Effector CD4-positive, alpha-beta T cell (primary cell): ENCODE measurements around the gene NOL4L.
"Not testable (repeated sequence)": the region's sequence is repeated elsewhere in the genome, so short reads cannot be mapped to it uniquely, and the experiment has no call there.

Experiments used
- DNase-seq: peaks from one replicate; pipeline ENCODE4 v3.0.0-alpha.2; 2020

Gene NOL4L

GRCh38 chr20:32595143-32595542, 10.0 kb upstream of the NOL4L start:
- no peak for DNase-seq

DNA sequence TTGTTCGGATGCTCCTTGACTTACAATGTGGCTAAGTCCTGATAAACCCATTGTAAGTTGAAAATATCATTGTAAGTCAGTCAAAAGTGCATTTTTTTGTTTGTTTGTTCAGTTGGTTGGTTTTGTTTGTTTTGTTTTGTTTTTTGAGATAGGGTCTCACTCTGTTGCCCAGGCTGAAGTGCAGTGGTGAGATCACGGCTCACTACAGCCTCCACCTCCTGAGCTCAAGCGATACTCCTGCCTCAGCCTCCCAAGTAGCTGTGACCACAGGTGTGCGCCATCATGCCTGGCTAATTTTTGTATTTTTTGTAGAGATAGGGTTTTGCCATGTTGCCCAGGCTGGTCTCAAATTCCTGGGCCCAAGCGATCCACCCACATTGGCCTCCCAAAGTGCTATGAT, 9.5 kb upstream of the NOL4L start:
- DNase-seq: not testable (repeated sequence)

- DNase-seq: no peak
These were observed 9.1 kb upstream of the NOL4L start for GRCh38 chr20:32594204-32594603.

DNA sequence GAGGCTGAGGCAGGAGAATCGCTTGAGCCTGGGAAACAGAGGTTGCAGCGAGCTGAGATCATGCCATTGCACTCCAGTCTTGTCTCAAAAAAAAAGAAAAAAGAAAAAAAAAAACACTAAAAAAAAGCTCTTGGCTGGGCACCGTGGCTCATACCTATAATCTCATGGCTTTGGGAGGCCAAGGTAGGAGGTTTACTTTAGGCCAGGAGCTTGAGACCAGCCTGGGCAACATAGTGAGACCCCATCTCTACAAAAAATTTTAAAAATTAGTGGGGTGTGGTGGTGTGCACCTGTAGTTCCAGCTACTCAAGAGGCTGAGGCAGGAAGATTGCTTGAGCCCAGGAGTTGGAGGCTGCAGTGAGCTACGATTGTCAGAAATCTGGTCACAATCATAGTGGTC, 7.5 kb upstream of the NOL4L start:
- not testable (repeated sequence) for DNase-seq

DNA sequence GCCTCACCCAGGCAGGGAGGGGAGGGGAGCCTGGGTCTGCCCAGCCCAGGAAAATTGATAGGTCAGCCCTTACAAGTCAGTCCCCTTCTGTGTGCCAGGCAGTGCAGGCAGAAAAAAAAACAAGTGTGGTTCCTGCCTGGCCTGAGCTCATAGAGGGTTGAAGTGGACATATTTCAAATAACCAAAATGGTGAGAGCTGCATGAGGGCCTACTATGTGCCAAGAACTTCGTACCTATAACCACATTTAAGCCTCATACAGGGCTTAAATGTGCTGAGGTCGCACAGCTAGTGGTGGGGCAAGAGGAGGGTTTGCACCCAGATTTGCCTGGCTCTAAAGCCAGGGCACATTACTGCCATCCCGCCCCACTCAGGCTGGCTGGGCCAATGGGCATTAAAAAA, 6.9 kb upstream of the NOL4L start:
- DNase-seq: no peak

DNA sequence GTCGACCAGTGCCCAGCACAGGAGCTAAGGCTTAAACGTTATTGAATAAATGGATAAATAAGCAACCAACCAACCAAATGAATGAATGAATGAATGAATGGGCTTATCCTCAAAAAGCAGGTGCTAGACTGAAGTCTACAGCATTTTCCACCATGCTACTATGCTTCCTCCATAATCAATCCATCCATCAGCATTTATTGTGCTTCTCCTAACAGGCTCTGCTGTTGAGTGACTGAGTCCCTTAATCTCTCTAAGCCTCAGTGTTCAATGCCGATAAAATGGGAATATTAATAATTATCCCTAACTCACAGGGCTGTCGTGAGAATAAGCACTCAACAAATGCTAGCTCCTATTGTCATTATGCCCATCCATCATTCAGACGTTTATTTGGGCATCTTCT, 4.6 kb upstream of the NOL4L start:
- DNase-seq: no peak

GRCh38 chr20:32589256-32589655, 4.1 kb upstream of the NOL4L start:
- no peak for DNase-seq

- no peak for DNase-seq
These were observed 2.9 kb upstream of the NOL4L start for GRCh38 chr20:32588040-32588439.

GRCh38 chr20:32586291-32586690, 1.2 kb upstream of the NOL4L start:
- DNase-seq: no peak

DNA sequence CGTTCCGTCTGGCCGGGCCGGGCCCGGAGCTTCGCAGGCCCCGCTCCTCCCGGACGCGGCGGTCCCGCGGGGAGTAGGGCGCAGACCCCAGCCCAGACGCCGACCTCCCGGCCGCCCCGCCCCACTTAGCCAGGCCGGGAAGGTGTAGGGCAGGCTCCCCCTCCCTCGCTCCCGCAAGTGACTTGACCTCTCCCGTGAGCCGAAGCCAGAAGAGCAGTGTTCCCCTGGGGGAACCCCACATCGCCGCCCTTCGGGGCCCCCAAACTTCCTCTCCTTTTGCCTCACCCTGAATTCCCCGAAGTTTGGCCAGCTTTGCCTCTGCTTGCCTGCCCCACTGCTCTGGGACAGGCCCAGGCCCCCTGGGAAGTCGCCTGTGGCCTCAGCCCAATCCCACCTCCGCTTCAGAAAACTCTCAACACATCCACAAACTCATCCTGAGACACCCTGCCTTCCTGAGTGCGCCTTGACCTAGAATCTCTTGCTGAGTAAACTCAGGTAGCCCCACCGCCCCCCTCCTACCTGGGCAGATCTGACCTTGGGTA, 524 bp upstream of the NOL4L start:
- no peak for DNase-seq

DNA sequence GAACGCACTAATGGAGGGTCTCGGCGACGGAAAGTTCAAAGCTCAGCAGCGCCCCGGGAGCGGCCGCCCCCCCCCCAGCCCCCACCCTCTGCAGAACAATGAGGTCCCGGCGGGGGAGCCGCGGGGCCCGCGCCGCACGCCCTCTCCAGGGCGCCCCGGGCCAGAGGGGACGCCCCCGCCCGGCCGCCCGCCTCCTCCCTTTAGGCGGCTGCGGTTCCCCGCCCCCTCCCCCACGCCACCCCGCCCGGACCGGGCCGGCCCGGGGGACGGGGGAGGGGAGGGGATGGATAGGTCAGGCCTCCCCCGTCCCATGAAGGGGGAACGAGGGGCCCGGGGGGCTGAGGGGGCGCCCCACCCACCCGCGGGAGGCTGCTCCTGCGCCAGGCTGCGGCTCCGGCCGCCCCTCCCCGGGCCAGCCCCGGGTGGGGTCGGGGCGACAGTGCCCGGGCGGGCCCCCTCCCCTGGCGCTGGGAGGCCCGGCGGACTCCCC, 1.5 kb downstream of the NOL4L start:
- no peak for DNase-seq

DNA sequence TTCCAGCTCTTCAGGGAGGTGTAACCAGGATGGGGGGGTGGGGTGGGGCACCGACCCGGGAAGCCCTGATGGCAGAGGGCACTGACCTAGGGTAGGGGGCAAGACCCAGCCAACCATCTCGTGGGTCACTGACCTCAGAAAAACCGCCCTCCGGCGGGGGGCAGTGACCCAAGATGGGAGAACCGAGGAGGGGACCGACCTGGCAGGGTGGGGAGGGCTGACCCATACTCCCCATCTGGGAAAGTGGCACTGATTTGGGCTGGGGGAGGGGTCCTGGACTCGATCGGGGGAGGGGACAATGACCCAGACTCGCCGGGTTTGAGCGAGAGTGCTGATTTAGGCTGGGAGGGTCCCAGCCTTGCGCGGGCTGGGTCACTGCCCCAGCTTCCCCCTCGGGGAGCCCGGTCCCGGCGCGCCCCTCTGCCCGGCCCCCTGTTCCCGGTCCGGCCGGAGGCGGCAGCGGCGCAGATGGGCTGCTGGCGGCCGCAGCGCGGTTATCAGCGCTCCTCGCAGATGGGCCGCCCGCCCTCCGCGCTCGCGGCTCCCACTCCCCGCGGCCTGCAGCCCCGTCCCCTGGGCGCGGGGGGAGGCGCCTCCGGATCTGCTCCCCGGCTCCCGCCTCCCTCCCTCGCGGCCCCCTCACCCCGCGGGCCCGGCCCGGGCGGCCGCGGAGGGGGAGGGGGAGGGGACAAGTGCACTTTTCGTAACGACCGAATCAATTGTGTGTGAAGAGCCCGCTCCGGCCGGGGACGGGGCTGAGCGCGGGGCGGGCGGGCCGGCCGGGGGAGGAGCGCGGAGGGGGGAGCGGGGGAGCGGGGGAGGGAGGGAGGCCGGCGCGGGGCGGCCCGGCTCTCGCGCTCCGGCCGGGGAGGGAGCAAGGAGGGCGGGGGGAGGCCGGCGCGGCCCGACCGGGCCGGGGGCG, 2.2 kb downstream of the NOL4L start:
- DNase-seq: no peak

DNA sequence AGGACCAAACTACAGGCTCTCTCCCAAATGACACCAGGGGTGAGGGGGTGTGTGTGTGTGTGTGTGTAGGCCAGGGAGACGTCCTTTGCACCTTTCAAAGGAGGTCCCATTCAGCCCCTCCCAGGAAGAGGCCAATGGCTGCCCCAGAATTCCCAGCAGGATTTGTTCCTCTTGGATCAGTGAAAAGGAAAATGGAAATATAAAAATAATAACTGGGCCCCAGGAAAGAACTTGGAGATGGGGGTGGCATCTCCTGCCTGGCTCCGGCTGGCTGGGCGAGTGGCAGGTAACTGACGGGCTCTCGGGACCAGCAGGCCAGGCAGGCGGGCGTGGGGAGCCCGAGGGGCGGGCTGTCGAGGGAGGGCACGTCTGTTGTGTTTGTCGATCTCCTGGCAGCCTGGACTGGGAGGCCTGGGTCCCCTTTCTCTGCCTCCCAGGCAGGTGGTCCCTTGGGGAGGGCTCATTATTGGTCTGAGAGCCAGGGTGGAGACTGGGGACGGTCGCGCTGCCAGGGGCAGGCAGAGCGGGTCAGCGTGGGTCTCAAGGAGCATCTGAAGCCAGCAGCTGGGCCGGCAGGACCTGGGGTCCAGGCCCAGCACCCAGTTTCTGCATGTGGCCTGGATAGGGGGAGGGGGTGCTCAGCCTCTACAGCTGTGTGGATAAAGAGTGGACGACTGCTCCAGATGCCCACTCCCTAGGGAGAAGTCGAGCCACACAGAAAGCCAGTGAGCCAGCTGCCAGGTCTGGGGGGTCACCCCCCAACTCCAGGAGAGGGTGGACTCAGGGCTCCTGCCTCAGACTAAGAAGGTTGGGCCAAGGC, 3.1 kb downstream of the NOL4L start:
- no peak for DNase-seq

DNA sequence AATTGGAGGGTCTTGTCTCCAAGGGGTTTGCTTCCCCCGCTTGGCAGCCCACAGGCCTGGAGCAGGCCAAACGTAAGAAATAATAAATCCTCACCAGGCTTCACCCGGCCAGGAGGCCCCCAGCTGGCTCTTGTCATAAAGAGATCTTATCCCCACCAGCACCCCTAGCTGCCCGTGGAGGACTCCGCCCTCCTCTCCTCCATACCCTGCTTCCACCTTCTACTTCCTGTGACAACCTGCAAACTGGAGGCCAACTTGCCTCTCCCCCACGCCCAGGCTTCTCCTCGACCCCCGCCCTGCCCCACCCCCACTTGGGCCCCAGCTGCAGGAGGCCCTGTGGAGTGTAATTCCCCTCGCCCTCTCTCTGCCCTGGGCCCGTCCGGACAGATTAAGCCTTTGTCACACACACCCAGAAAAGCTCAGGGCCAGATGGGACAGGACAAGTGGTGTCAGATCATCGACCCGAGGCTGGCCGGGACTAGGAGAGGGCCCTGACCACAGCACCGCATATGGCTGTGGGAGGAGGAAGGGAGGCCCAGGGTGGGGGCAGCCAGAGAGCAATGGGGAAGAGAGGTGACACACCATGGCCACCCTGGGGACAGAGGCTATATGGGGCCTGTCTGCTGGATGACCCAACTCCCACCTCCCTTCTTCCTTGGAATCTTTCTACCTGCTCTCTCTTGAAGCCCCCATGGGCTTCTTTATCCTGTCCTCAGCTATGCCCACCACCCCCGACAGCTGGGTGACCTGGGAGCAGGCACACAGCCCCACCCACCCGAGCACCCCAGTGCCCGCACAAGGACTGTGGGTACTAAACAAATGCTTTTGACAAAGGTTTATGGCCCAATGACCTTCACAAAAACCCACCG, 3.9 kb downstream of the NOL4L start:
- no peak for DNase-seq

DNA sequence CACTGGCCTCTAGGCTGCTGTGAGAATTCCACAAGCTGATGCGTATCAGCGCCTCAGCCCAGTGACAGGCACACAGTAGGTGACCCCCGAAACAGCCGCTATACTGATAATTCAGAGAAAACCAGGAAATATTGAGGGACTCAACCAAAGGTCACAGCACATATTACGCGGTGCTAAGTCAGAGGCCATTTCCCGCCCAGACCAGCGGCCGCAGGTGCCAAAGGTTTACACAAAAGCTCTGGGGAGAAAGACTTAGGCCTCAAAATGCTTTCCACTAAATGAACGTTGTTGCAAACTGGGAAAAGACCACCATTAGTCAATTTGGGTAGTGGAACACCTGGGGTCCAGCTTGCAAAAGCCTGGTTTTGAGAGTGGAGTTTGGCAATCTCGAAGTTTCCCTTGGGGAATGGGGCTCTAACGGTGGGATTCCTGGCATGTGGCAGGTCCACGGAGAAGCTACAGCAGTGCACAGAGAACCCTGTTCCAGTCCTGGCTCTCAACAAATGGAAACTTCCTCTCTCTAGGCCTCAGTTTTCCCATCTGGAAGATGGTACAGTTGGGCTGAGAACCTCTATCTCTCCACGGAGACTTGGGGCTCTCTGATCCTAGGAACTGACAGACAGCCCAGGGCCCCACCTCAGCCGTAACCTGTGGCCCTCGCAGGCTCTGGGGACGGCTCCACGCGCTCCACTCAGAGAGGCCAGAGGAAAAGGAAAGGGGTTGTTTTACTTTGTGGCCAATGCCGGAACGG, 4.7 kb downstream of the NOL4L start:
- DNase-seq: no peak

DNA sequence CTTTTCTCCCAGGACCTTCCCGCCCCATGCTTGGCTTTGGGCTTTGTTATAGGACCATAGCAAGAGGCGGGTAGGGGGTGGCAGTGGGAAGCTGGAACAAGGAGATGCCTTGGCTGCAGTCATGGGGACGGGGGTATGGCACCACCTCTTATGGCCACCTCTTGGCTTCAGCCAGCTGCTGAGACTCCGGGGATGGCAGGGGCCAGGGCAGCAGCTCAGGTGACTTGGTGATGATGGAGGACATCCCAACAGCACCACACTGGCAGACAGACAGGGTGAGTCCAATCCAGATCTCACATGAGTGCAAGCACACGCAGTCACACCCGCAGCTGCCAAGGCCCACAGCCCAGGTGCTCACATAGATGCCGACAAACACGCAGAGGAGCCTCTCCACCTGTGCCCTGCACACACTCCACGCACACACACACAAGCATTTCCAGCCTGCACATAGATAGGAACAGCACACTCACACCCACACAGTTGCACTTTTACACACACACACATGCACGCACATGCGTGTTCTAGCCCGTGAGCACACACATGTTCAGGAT, 6.2 kb downstream of the NOL4L start:
- no peak for DNase-seq

- DNase-seq: not testable (repeated sequence)
These were observed 7.1 kb downstream of the NOL4L start for GRCh38 chr20:32578062-32578461.

DNA sequence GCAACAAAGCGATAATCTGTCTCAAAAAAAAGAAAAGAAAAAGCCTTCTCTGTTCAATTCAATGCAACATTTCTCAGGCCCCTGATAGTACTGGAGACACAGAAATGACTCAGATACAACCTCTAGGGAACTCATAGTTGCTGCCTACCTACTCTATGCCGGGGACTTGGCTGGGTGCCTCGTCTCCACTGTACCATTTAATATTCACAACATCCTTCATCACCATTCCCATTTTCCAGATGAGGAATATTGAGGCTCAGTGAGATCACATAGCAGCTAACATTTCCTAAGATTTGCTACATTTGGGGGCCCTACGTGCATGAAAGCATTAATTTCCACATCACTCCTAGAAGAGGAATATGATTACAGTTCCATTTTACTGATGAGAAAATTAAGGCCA, 7.5 kb downstream of the NOL4L start:
- DNase-seq: no peak

- no peak for DNase-seq
These were observed 8.1 kb downstream of the NOL4L start for GRCh38 chr20:32577023-32577422.

DNA sequence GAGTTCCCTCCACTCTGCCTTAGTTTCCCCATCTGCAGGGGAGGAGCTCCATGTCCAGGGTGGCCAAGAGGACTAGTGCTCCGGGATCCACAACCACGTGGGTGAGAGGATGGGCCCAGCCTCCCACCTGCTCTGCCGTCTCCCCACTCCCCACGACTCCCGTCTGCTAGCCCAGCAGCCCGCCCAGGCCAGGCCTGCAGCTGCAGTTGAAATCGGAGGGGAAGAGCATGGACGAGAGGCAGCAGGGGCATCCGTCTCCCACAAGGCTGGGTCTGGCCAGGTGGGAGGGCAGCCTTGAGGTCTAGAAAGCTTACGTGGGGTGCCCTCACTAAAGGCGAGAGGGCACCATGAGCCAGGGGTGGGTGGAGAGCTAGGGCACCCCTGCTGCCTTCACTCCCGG, 8.6 kb downstream of the NOL4L start:
- no peak for DNase-seq

- no peak for DNase-seq
These were observed 9.3 kb downstream of the NOL4L start for GRCh38 chr20:32575805-32576204.

DNA sequence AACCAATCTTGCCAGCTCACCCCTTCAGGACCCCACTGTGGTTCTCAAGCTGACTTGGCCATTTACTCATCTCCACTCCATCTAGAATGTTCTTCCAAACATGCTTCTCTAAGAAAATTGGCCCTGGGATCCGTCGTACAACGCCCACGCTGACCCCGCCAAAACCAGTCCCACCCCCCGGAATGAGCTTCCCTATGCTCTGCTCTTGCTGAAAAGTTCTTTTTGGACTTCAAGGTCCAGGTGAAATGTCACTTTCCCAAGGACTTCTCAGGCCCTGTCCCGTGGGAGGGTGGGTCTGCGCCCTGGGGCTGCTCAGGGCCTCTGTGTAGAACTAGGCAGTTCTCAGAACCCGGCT, 9.9 kb downstream of the NOL4L start:
- no peak for DNase-seq
